Measurements from ENCODE around the gene LEMD2.
A peak's percentile ranks its signal among the peaks of the same experiment; 100 is the strongest.

Gene LEMD2

DNA sequence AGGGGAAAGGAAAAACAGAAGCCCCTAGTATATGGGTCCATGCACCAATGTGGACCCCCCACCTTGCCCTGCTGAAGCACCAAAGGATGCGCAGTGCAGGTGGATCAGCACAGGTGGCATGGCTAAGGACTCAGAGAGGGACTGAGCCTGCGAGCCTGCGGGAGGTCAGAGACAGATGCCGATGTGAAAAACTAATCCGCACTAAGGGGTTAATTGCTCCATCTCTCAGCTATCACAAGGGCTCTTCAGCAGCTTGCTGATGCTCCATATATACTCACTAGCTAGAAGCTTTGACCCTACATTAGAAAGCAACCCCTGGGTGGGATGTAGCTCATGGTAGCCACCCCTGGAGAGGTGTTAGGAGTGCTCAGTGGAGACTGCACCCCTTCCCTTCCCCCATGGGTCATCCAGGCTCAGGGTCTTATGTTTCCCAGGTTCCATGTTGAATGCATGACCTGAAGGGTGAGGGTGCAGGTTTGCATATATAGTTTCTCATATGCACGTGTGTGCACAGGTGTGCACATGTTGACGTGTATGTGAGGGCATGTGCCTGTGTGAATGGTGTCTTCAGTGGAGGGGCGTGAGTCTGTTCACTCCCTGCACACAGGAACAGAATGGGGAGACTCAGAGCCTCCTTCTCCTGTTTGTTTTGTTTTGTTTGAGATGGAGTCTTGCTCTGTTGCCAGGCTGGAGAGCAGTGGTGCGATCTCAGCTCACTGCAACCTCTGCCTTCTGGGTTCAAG is 28.9 kb downstream of the LEMD2 start:
- no peak for DNase-seq (ENCODE audit: extremely low read depth in 1 of 2, low read depth in 1 of 2)

DNA sequence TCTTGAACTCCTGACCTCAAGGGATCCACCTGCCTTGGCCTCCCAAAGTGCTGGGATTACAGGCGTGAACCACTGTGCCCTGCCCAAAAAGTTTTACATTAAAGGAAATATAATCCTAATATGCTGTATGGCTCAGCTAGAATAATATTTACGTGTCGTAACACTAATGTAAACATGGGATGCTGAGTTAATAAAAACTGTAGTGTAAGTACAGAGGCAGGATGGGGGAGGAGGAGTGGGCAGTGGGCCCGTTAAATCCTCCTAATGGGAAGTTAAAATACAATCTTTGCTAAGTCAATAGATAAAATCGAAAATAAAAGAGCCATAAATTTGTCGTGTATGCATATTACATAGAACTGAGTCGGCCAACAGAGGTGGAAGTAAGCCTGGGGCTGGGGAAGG is 30.1 kb downstream of the LEMD2 start:
- DNase-seq (ENCODE audit: extremely low read depth in 1 of 2, low read depth in 1 of 2) = no peak

DNA sequence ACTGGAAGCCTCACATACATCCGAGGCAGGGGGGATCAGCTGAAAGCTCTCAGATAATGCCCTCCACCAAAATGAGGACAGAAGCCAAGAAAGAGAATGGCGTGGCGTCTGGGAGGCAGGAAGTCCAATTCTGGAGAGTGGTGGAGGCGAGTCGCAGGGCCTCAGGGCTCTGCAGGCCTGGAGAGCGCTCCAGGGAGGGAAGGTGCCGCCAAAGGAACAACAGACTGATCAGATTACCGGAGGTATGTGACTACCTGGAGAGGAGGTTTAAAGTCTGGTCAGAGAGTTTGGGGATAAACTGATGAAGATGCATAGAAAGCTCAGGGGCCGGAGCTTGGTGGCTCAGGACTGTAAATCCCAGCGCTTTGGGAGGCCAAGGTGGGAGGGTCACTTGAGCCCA is 31.0 kb downstream of the LEMD2 start:
- no peak for DNase-seq (ENCODE audit: extremely low read depth in 1 of 2, low read depth in 1 of 2)

DNA sequence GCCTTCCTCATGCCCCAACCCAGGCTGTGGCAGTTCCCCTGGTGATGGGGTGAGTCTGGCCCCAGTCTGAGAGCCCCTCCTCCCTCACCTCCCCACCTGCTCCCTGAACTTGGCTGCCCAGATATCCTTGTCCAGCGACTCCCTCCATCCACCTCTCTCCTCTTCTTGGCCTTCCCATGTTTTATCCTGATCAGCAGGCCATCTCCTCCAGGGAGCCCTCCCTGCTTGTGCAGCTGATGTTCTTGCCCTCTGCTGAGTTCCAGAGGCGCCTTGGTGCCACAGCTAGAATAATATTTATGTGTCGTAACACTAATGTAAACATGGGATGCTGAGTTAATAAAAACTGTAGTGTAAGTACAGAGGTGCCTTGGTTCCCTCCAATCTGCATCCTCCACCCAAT is 31.8 kb downstream of the LEMD2 start:
- no peak for DNase-seq (ENCODE audit: extremely low read depth in 1 of 2, low read depth in 1 of 2)

DNA sequence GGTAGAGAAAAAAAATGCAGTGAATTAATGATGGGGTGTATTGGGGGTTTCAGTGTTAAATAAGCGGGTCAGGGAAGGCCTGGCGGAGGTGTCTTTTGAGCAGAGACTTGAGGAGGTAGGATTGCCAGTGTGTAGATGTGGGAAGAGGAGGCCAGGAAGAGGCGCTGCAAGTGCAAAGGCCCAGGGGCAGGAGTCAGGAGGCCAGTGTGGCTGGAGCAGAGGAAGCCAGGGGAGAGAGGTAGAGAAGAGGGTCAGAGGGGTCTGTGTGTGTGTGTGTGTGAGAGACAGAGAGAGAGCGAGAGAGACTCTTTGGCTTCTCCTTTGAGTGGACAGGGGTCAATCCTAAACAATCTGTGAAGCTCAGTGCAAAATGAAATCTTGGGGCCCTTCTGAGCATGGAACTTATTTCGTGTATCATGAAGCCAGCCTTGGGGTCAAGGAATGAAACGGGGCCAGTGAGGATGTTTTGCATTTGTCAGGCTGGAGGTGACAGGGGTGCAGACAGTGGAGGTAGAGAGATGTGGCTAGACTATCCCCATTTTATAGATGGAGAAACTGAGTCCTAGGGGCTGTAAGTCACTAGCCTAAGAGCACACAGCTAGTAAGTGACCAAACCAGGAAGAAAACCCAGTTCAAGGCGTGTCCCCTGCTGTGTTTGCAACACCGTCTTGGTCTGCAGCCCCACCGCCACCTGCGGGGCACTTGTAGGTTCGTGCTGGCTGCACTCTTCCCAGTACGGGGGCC is 32.5 kb downstream of the LEMD2 start:
- DNase-seq (ENCODE audit: extremely low read depth in 1 of 2, low read depth in 1 of 2) = no peak

DNA sequence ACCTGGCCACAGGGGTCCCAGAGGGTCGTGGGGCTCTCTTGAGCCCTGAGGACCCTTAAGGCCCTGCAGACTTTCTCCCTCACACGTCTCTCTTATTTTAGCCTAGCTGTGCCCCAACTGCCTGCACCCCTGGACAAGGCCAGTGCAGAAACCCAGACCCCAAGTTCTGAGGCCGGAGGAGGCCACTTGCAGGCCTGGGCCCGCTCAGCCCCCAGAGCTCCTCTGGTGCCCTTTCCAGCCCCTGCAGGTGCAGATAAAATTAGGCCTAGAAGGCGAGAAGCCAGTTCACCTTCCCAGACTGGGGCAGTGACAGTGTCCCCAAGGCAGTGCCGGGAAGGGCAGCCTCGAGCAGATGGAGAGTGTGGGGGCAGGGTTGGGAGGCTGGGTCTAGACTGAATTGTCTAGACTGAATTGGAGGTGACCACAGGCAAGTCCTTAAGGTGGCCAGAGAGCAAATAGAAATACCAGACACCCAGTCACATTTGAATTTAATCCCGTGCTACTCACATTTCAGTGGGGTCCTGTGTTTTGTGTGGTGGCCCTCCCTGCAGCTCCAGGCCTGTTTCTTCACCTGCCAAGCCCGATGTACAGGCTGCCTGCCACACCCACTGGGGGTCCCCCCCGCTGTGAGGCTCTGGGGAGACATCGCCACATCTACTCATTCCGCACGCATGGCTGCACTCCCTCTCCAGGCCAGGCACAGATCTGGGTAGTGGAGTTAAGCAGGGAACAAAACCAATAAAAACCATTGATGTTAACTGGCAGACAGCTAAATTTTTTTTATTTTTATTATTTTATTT is 33.7 kb downstream of the LEMD2 start:
- DNase-seq (ENCODE audit: extremely low read depth in 1 of 2, low read depth in 1 of 2) = no peak

DNA sequence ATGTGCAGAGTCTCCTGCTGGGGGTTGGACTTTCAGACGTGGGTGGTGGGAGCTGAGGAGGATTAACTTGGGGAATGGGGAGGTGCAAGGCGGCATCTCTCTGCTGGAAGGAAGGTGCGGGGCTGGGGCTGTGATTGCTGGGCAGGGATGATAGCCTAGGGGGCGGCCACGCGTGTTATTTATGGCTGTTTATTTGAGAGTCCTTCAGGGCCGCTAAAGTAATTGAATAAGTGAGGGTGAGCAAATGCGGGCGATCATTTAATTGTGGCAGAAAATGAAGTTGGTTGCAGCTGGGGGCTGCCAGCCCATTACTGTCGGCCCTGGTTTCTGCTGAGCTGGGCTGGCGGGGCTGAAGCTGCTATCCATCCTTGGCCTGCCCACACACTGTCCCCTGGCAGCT is 34.7 kb downstream of the LEMD2 start:
- DNase-seq (ENCODE audit: extremely low read depth in 1 of 2, low read depth in 1 of 2) = no peak

DNA sequence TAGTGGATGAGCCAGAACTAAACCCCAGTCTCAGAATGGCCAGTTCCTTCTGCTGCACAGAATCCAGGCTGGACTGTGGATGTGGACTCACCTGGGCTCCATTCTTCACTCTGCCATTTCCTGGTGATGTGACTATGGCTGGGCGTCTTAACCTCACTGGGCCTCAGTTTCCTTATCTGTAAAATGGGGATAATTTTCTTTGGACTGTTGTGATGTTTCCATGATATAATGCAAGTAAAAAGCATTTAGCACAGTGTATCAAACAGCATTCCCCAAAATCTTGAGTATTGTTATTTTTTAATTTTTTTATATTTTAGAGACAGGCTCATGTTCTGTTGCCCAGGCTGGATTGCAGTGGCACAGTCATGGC is 36.3 kb downstream of the LEMD2 start:
- no peak for DNase-seq (ENCODE audit: extremely low read depth in 1 of 2, low read depth in 1 of 2)

DNA sequence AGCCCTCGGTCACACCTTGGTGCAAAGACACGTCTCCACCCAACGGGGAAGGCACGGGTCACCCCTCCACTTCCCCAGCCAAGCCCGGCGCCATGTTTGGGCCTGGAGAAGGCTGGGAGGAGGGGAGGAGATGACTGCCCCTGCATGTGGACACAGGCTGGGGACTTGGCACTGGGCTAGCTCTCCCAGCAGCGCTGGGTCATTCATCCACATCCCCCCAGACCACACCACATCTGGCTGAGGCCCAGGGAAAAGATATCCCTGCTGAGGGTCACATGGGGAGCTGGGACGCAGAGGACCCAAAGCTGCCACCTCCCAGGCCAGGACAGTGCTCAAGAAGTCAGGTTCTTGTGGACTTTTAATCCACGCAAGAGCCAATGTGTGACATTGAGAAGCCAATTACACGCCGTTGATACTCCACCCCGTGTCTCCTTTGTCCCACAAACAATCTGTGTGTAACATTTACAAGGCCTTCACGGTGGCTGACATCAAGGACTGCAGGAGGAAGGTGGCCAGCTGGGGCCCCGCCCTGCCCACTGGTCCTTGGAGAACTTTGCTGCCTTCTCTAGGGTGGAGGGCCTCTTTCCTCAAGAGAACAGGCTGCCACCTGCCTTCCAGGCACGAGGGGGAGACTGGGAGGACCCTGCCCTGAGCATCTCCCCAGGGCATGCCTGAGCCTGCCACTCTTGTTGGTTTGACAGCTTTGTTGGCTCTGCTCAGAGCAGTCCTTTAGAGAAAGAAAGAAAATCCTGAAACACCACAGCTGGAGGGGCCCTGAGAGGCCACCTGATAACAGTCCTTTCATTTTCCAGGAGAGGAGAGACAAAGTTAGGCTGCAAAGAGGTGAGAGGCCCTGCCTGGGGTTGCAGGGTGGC is 36.9 kb downstream of the LEMD2 start:
- DNase-seq (ENCODE audit: extremely low read depth in 1 of 2, low read depth in 1 of 2) = no peak

DNA sequence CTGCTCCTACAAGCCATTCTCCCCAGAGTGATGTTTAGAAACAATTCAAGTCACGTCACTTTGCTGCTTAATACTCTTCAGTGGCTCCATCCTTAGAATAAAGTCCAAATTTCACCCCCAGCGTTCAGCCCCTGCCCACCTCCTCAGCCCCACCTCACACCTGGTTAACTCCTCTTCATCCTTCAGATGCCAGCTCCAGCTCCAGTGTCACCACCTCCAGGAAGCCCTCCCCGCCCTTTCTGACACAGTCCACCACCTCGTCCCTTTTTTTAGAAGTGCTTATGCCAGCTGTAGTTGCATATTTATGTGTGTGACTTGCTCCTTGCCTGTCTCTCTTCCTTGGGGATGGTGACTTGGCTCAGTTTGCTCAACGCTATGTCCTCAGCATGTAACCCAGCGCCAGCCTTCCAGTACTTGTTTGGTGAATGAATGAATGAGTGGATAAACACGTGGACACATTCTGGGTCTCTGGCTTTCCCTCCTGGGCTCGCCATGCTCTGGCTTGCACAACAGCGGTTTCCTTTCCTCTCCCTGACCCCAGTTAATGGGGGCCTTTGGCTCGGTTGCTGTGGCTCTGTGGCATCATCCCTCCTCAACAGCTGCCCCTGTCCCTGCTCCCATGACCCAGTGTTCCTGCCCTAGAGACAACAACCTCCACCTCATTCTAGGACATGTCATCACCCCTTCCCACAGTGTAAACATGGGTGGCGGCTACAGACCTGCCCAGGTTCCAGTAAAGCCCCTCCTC is 38.5 kb downstream of the LEMD2 start:
- no peak for DNase-seq (ENCODE audit: extremely low read depth in 1 of 2, low read depth in 1 of 2)

DNA sequence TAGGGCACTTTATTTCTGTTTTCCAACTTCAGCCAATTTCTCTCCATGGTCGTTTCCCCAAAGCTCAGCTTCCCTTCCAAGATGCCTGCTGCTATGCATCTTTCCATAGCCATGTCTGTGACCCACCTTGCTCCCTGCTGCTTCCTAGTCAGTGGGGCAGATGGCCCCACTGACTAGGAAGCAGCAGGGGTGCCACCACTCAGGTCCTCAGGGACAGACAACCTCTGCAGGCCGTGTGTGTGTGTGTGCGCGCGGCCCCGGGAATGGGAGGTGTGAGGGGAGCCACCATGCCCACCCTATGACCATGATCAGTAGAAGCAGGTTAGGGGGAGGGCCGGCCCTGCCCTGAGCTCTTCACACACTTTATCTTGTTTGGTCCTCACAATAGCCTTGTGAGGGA is 39.5 kb downstream of the LEMD2 start:
- DNase-seq (ENCODE audit: extremely low read depth in 1 of 2, low read depth in 1 of 2) = no peak

DNA sequence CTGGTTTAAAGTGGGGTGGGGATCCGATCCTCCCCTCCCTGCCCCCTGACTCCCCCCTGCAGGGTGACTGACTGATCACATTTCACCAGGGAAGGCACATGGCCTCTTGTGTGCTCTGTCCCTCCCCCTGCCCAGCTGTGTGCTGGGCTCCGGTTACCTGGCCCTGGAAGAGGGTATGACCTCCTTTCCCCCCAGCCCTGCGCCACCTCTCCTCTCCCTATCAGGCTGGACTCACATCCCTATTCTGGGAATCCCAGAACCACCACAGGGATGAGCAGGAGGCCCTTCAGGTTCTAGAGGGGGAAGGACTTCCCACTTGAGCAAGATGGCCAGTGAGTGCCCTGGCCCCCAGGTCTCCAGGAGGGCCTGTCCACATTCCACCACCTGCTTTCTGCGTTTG is 40.1 kb downstream of the LEMD2 start:
- DNase-seq (ENCODE audit: extremely low read depth in 1 of 2, low read depth in 1 of 2) = no peak

DNA sequence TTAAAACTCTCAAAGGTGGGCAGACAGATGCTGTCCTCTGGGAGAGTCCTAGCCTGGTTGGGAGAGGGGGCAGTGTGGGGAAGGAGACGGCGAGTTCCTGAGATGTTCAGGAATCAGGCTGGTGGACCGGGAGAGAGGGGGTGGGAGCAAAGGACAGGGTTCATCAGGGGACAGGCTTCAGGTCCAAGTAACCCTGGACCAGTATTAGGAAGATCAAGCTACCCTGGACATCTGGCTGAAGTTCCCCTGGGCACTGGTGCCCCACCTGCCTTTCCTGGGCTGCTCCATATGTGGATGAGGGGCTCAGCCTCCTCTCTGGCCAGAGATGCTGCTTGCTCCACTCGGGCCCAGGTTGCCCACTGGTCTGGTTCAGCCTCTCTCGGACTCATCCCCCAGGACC is 41.1 kb downstream of the LEMD2 start:
- DNase-seq (ENCODE audit: extremely low read depth in 1 of 2, low read depth in 1 of 2) = no peak

DNA sequence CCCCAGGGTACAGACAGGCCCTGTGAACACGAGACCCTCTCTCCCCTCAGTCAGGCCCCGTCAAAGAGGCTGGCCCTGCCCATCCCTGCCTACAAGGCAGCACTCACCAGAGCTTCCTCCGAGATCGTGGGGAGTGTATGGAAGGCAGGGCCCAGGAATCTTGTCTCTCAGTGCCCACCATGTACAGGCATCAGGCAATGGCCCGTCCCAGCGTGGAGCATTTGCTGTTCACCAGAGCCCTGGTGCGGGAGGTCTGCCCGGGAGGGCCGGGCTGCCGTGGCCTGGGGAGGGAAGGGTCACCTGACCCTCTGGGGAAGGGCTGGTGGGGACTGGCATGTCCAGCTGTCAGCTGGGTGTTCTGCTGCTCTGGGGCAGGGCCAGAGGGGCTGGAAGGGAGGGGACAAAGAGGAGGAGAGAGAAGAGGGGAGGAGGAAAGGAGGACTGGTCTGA is 42.3 kb downstream of the LEMD2 start, which contains the start of gene IP6K3:
Gene IP6K3 (minus strand): TSS at position 255 of the 450 bp plus-strand sequence. CDS start 11,429 bp downstream, outside the sequence.
- DNase-seq (ENCODE audit: extremely low read depth in 1 of 2, low read depth in 1 of 2) = no peak

DNA sequence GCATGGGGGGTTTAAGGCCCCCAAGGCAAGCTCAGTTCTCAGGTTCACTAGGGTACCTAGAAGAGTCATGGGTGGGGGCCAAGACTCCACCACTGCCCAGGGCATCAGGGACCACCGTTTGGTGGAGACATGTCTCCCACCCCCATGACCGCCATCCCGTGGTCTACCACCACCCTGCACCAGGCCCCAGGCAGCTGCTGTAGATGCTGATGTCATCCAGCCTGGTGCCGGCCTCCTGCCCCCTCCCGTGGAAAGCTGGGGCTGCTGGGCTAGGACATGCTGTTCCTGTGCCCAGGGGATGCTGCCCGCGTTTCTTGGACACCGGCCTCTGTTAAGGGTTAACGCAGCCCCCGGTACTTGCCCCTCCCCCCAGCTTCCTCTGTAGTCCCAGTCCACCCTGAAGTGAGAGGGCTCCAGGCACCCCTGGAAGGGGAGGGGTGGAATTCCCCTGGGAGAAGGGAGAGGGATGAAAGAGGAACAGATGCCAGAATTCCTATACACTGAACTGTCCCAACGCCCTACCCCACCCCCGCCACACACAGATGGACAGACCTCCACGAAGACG is 42.8 kb downstream of the LEMD2 start:
- DNase-seq (ENCODE audit: extremely low read depth in 1 of 2, low read depth in 1 of 2) = no peak

DNA sequence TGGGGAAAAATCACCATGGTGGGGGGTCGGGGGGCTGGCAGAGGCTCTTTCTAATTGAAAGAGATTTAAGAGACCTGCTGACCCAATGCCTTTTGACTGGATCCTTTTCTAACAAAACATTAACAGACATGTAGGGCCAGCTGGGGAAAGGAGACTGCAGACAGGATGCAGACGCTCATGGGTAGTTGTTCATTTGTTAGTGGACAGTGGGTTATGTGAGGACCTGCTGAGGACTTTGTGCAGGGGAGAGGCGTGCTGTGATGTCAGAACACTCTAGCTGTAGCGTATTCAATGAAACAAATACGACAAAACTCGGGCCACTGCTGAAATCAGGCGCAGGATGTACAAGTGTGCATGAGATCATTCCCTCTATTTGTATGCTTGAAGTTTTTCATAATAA is 43.4 kb downstream of the LEMD2 start:
- DNase-seq (ENCODE audit: extremely low read depth in 1 of 2, low read depth in 1 of 2) = no peak

DNA sequence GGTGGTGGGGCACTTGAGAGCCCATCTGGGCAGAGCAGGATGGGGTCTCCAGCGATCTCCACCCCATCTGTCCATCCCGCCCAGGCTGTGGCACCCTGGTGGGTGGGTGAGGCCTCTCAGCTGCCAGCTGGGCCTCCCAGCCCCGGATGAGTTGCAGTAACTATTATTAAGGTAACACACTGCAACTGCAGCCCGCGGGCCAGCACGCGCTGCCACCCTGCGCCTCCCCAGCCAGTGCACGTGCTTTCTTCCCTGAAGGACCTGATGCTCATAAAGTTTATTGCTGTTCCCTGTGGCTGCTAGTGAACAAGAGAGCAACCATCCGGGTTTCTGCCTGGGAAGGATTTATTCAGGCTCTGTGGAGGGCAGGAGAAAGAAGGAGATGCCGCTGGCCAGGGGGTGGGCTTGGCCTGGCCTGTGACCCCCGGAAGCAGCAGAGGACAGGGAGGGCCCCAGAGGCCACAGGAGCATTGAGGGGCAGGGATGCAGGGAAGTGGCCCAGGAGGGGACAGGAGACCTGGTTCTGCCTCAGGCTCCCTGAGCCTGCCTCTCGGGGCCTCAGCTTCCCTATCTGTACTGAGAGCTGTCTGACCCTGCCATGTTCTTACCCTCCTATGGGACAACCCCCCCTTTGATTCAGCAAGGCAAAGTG is 43.9 kb downstream of the LEMD2 start:
- DNase-seq (ENCODE audit: extremely low read depth in 1 of 2, low read depth in 1 of 2) = no peak

DNA sequence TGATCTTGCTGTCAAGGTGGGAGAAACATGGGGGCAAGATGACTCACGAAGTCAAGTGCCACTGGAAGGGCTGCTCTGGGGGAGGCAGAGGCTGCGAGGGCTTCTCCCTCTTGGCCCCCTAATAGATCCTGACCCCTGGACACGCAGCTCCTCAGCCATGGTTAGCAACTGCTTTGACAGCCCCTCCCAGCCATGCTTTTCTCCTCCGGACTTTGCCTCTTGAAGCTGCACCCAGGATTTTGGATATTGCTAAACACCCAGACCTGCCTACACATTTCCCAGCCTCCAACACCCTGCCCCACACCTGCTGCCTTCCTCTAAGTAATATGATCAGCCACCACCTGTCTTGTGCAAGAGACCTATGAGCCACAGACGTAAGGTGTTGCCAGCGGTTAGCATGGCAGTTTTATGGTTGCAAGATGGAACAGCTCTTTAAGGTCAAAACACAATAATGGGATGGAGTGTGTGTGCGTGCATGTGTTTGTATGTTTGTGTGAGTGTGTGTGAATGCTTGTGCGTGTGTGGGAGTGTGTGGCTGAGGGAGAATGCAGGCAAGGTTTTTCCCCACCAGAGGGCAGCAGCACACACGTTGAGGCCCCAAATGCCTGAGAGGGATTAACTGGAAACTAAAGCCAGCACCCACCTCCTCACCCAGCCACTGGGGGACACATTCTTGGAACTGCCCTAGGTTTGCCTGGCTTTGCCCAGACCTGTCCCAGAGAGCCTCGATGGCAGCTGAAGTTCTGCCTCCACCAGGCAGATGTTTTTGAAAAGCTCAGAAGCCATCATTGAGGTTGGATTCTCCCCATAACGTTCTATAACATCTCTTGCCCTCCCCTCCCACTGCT is 44.7 kb downstream of the LEMD2 start:
- peak; percentile 44 to 61 for DNase-seq (ENCODE audit: extremely low read depth in 1 of 2, low read depth in 1 of 2)
